Measurements from ENCODE around the gene ATL2.

The ATL2 gene

DNA sequence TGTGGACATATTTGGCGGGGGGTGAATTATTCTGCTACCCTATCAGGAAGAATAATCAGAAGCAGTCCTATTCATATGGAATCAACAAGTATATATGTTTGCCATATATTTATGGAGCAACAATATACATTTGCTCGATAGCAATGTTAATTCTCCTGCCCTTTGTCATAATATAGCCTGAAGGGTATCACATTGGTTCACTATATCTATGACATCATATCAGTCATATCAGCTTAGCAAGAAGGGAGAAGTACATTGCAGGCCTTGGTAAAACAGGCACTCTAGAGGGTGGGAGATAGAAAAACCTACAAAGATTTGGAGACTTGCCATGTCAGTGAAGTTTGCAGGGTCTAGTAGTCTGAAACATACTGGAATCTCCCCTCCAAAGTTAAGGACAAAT, 128.4 kb downstream of the ATL2 start:
- no peak for DNase-seq (ENCODE audit: low spot score)

DNA sequence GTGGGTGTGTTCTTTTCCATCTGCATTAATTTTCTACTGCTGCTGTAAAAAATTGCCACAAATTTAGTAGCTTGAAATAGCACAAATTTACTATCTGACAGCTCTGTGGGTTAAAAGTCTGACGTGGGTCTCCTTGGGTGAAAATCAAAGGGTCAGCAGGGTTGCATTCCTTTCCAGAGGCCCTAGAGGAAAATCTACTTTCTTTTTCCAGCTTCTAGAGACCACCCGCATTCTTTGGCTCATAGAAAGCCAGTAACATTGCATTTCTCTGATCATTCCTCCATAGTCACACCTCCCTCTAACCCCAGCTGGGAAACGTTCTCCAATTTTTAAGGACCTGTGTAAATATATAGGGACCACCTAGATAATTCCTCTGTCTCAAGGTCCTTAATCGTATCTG, 128.8 kb downstream of the ATL2 start:
- DNase-seq (ENCODE audit: low spot score): no peak

DNA sequence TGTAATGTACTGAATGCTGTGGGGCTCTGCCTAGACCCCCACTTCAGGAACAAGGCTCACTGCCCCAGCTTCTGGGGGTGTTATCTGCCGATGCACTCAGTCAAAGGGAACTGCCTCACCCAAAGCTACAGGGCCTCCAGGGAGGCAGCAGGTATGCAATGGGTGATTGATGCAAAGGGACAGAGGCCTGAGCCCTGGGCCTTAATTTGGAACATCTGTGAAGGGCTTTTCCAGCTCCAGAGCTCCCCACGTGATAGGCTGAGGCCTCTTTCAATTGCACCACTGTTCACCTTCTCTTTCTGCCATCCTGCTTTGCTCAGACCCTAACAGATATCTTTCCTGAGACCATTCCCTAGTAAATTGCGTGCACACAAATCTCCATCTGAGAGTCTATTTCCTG, 131.0 kb downstream of the ATL2 start:
- DNase-seq (ENCODE audit: low spot score): no peak

DNA sequence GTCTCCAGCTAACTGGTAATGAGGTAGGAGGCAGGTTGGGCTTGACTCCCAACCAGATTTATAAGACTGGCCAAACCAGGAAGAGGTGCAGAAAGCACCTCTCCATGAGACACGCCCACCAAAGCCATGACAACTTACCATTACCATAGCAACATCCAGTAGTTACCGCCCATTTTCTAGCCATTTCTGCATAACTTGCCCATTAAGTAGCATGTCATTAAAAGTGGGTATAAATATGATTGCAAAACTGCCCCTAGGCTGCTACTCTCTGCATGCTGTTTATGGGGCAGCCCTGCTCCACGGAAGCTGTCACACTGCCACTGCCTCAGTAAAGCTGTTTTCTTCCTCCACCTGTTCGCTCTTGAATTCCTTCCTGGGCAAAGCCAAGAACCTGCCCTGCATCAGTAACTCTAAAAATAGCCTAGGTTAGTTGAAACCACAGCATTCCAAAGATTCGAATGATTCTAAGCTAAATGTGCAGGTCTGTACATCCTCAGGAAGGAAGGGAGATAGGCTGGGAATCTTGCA, 131.9 kb downstream of the ATL2 start:
- no peak for DNase-seq (ENCODE audit: low spot score)

DNA sequence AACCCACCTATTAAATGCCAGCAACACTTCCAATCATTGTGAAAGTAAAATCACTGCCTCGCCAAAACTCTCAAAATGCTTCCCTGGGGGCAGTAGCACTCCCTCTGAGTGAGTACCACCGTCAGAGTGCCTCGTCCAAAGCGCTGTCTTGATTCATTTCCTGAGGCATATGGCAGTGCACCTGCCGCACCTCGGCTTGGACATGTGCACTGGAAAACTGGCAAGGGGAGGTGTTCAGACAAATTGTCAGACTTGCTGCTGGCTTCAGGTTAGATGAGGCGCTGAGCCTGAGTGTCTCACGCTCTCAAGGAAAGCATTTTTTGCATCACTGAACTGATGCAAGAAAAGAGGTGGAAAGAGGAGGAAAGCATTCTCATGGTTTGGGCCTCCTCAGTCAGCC, 132.8 kb downstream of the ATL2 start:
- DNase-seq (ENCODE audit: low spot score): no peak
